ENCODE results near the gene CBLB. TPM values are rescaled to one million over a fixed set of nuclear protein-coding genes. Genes with fewer than 3 reads are reported as not detected.
"Not testable (repeated sequence)": the region's sequence is repeated elsewhere in the genome, so short reads cannot be mapped to it uniquely, and the experiment has no call there.

Gene CBLB
- polyA plus RNA-seq, 4 donors: 8.8 to 29.8 (median 12.9) TPM

DNA sequence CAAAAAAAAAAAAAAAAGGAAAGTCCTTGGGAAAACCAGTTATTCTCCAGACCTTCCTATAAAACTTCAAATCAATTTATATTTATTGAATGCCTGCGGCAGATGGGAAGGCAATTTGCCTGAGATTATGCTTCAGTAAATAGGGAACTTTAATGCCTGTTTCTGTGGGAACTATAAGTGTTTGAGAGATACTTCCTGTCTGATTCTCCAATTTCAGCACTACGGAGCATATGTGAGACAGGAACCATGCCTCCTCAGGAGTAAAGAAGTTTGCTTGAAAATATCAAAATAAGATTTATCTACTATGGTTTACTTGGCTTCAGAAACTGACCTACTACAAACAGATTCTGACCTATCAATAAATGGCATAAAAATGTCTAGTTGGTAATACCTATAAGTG lies 135.5 kb downstream of the CBLB start:
- 73 to 87% (median 87%) methylated on average over 2 of the region's 2 CpGs for WGBS, 3 donors

DNA sequence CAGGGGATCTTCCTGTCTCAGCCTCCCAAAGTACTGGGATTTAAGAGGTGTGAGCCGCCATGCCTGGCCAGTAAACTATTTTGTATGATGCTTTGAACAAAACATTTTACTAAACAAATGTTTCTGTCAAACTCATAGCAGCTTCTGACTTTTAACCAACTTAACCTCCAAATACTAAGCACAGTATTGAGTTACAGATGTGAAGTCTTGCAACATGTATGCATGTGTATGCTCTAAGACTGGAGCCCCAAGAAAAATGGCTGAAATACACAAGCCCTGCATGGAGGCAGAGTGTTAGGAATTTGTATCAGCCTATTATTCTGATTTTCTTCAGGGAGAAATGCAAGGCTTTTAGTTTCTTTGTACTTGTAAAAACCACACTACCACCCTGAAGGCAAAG lies 137.1 kb downstream of the CBLB start:
- Histone ChIP-seq H3K27ac (ENCODE audit: low read depth in 1 of 3, low read length in 2 of 3) (no peak overlapping the region), H3K4me3 (ENCODE audit: low read depth in 1 of 3, low read length in 3 of 3) (no peak overlapping the region), H3K36me3 (ENCODE audit: control insufficient read depth in 3 of 3, insufficient read depth in 2 of 3, low read depth in 1 of 3, low read length in 3 of 3) (peaks cover 1 to 7% (median 3%) of the 10 kb centered on the region in 3 donors), H3K9me3 (ENCODE audit: control insufficient read depth in 2 of 2, insufficient read depth in 1 of 2, low read depth in 1 of 2, low read length in 1 of 2) (no peaks in the 10 kb centered on the region), H3K27me3 (ENCODE audit: control insufficient read depth in 3 of 3, insufficient read depth in 3 of 3, low read length in 3 of 3) (no peaks in the 10 kb centered on the region), H3K4me1 (ENCODE audit: control insufficient read depth in 3 of 3, insufficient read depth in 2 of 3, low read depth in 1 of 3, low read length in 2 of 3) (no peaks in the 10 kb centered on the region)
- DNase-seq (no peak), FAIRE-seq (no peak)
- 94 to 97% (median 94%) methylated on average over 1 of the region's 1 CpG for WGBS, 3 donors

More for the DNA sequence above, 135.5 kb downstream of the CBLB start:
- H3K9me3 ChIP-seq (ENCODE audit: control insufficient read depth in 2 of 2, insufficient read depth in 1 of 2, low read depth in 1 of 2, low read length in 1 of 2): no peaks in the 10 kb centered on the region
- H3K36me3 ChIP-seq (ENCODE audit: control insufficient read depth in 3 of 3, insufficient read depth in 2 of 3, low read depth in 1 of 3, low read length in 3 of 3): peaks cover 1 to 7% (median 3%) of the 10 kb centered on the region in 3 donors
- no peak overlapping the region for H3K27ac ChIP-seq (ENCODE audit: low read depth in 1 of 3, low read length in 2 of 3)
- H3K4me1 ChIP-seq (ENCODE audit: control insufficient read depth in 3 of 3, insufficient read depth in 2 of 3, low read depth in 1 of 3, low read length in 2 of 3): no peaks in the 10 kb centered on the region
- no peaks in the 10 kb centered on the region for H3K27me3 ChIP-seq (ENCODE audit: control insufficient read depth in 3 of 3, insufficient read depth in 3 of 3, low read length in 3 of 3)
- no peak overlapping the region for H3K4me3 ChIP-seq (ENCODE audit: low read depth in 1 of 3, low read length in 3 of 3)
- no peak for FAIRE-seq
- DNase-seq: no peak

DNA sequence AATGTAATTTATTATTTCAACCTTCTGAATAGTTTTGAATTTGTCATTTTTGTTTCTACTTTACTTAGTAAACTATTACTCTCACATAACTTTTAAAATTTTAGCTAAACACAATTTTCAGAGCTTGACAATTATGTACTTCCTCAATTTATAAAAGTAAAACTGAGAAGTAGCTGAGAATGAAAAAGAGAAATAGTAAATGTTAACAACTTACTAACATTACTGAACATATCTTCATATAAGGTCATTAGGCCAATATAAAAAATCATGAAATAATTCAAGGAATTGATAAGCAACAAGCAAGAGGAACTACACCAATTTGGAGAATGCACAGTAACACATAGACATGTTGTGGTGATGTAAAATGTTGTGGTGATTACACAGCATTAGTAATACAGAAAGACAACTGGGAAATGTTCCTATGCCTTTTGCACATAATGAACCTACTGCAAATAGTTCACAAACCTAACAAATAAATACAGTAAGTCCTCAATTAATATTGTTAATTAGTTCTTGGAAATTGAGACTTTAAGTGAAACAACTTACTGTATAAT lies 137.9 kb downstream of the CBLB start:
- peaks cover 1 to 8% (median 3%) of the 10 kb centered on the region in 3 donors for H3K36me3 ChIP-seq (ENCODE audit: control insufficient read depth in 3 of 3, insufficient read depth in 2 of 3, low read depth in 1 of 3, low read length in 3 of 3)

DNA sequence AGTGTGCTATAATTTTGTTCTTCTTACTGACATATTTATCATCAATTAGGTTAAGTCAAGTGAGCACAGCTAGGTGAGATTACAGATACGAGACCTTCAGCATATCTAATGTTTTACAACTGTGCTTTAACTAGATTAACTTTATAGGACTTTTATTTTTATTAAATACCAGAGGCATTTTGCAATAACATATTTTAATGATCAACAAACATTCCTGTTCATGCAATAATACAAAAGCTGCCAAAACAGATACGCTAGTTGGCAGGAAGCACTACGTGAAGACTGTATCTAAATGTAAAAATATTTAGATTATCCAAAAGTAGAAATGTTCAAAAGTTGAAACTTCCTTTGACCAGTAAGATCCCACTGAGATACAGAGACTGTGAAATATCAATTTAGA lies 139.1 kb downstream of the CBLB start:
- H3K4me1 ChIP-seq (ENCODE audit: control insufficient read depth in 3 of 3, insufficient read depth in 2 of 3, low read depth in 1 of 3, low read length in 2 of 3): no peaks in the 10 kb centered on the region
- no peaks in the 10 kb centered on the region for H3K27me3 ChIP-seq (ENCODE audit: control insufficient read depth in 3 of 3, insufficient read depth in 3 of 3, low read length in 3 of 3)
- DNase-seq: peak in 1 of 2 donors; percentile 9
- H3K36me3 ChIP-seq (ENCODE audit: control insufficient read depth in 3 of 3, insufficient read depth in 2 of 3, low read depth in 1 of 3, low read length in 3 of 3): peaks cover 1 to 6% (median 3%) of the 10 kb centered on the region in 3 donors
- H3K9me3 ChIP-seq (ENCODE audit: control insufficient read depth in 2 of 2, insufficient read depth in 1 of 2, low read depth in 1 of 2, low read length in 1 of 2): peaks cover 0 to 3% of the 10 kb centered on the region in 2 donors
- H3K27ac ChIP-seq (ENCODE audit: low read depth in 1 of 3, low read length in 2 of 3): no peak overlapping the region
- FAIRE-seq: no peak
- WGBS, 3 donors: 40 to 60% (median 60%) methylated on average over 3 of the region's 3 CpGs
- no peak overlapping the region for H3K4me3 ChIP-seq (ENCODE audit: low read depth in 1 of 3, low read length in 3 of 3)

More for the DNA sequence above, 137.9 kb downstream of the CBLB start:
- FAIRE-seq (no peak), DNase-seq (no peak)
- peaks cover 0 to 3% of the 10 kb centered on the region in 2 donors for H3K9me3 ChIP-seq (ENCODE audit: control insufficient read depth in 2 of 2, insufficient read depth in 1 of 2, low read depth in 1 of 2, low read length in 1 of 2)
- no peaks in the 10 kb centered on the region for H3K4me1 ChIP-seq (ENCODE audit: control insufficient read depth in 3 of 3, insufficient read depth in 2 of 3, low read depth in 1 of 3, low read length in 2 of 3)
- no peak overlapping the region for H3K4me3 ChIP-seq (ENCODE audit: low read depth in 1 of 3, low read length in 3 of 3)
- no peak overlapping the region for H3K27ac ChIP-seq (ENCODE audit: low read depth in 1 of 3, low read length in 2 of 3)
- H3K27me3 ChIP-seq (ENCODE audit: control insufficient read depth in 3 of 3, insufficient read depth in 3 of 3, low read length in 3 of 3): no peaks in the 10 kb centered on the region

DNA sequence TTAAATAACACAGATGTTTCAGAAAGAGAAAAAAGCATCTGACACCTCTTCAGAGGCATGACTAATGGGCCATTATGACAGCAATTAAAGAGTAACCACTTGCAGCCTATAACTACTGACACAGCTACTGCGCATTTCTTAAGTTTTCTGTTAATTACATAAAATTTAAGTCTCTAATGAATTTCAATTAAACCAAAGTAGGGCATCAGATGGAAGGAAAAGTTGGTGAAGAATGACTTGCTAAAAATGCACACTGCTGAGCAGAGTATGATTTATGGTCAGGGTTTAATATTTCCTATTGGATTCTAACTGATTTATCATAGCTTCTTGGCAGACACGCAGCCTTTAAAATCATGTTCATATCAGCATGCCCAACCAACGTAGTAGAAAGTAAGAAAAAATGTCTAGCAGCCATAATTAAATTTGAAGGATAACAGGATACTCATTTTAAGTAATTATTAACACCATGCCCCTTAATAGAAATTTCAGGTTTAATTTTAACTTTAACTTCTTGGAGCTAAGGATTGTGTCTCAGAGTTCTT lies 140.0 kb downstream of the CBLB start:
- Histone ChIP-seq H3K36me3 (ENCODE audit: control insufficient read depth in 3 of 3, insufficient read depth in 2 of 3, low read depth in 1 of 3, low read length in 3 of 3) (peaks cover 0 to 6% (median under 1%) of the 10 kb centered on the region in 3 donors), H3K27me3 (ENCODE audit: control insufficient read depth in 3 of 3, insufficient read depth in 3 of 3, low read length in 3 of 3) (no peaks in the 10 kb centered on the region), H3K9me3 (ENCODE audit: control insufficient read depth in 2 of 2, insufficient read depth in 1 of 2, low read depth in 1 of 2, low read length in 1 of 2) (peaks cover 0 to 3% of the 10 kb centered on the region in 2 donors), H3K4me3 (ENCODE audit: low read depth in 1 of 3, low read length in 3 of 3) (no peak overlapping the region), H3K4me1 (ENCODE audit: control insufficient read depth in 3 of 3, insufficient read depth in 2 of 3, low read depth in 1 of 3, low read length in 2 of 3) (peaks cover 0 to 3% (median 0%) of the 10 kb centered on the region in 3 donors), H3K27ac (ENCODE audit: low read depth in 1 of 3, low read length in 2 of 3) (no peak overlapping the region)
- DNase-seq: no peak
- no peak for FAIRE-seq
- 69 to 77% (median 73%) methylated on average over 3 of the region's 3 CpGs for WGBS, 3 donors

DNA sequence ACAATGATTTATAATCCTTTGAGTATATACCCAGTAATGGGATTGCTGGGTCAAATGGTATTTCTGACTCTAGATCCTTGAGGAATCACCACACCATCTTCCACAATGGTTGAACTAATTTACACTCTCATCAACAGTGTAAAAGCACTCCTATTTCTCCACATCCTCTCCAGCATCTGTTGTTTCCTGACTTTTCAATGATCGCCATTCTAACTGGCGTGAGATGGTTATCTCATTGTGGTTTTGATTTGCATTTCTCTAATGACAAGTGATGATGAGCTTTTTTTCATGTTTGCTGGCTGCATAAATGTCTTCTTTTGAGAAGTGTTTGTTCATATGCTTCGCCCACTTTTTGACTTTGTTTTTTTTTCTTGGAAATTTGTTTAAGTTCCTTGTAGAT lies 141.8 kb downstream of the CBLB start:
- DNase-seq; H3K36me3 ChIP-seq (ENCODE audit: control insufficient read depth in 3 of 3, insufficient read depth in 2 of 3, low read depth in 1 of 3, low read length in 3 of 3); H3K27ac ChIP-seq (ENCODE audit: low read depth in 1 of 3, low read length in 2 of 3); H3K4me3 ChIP-seq (ENCODE audit: low read depth in 1 of 3, low read length in 3 of 3); H3K9me3 ChIP-seq (ENCODE audit: control insufficient read depth in 2 of 2, insufficient read depth in 1 of 2, low read depth in 1 of 2, low read length in 1 of 2); H3K27me3 ChIP-seq (ENCODE audit: control insufficient read depth in 3 of 3, insufficient read depth in 3 of 3, low read length in 3 of 3); H3K4me1 ChIP-seq (ENCODE audit: control insufficient read depth in 3 of 3, insufficient read depth in 2 of 3, low read depth in 1 of 3, low read length in 2 of 3); FAIRE-seq: not testable (repeated sequence)
- WGBS, 3 donors: 91 to 95% (median 91%) methylated on average over 3 of the region's 3 CpGs

DNA sequence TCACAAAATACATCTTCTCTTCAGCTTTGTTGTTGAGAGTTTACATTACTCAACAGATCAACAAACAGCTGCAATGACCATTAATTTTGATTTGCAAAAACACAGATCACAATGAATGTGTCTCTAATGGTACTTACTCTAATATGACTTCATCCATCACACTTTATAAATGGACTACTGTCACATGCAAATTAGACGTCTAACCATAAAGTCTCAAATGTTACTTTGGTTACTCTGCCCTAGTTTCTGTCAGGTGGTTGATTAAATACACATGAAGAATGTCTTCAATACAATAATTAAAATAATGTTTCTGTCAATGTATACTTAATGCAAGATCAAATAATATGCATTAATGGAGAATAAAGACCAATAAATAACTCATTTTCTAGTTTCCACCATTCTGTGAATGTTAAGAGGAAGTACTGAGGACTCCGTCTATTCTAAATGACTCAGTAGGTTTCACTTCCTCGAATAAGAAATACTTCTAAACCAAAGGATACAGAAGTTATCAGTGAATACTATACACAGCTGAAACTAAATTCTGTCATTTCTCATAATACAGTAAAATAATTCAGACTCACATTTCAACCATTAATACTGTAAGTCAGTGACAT lies 145.8 kb downstream of the CBLB start:
- Histone ChIP-seq H3K36me3 (ENCODE audit: control insufficient read depth in 3 of 3, insufficient read depth in 2 of 3, low read depth in 1 of 3, low read length in 3 of 3) (peaks cover 3 to 8% (median 6%) of the 10 kb centered on the region in 3 donors), H3K4me3 (ENCODE audit: low read depth in 1 of 3, low read length in 3 of 3) (no peak overlapping the region), H3K27me3 (ENCODE audit: control insufficient read depth in 3 of 3, insufficient read depth in 3 of 3, low read length in 3 of 3) (no peaks in the 10 kb centered on the region), H3K4me1 (ENCODE audit: control insufficient read depth in 3 of 3, insufficient read depth in 2 of 3, low read depth in 1 of 3, low read length in 2 of 3) (peaks cover 0 to 3% (median 0%) of the 10 kb centered on the region in 3 donors), H3K9me3 (ENCODE audit: control insufficient read depth in 2 of 2, insufficient read depth in 1 of 2, low read depth in 1 of 2, low read length in 1 of 2) (peaks cover 0 to 3% of the 10 kb centered on the region in 2 donors), H3K27ac (ENCODE audit: low read depth in 1 of 3, low read length in 2 of 3) (no peak overlapping the region)
- DNase-seq (peak in 1 of 2 donors; percentile 8), FAIRE-seq (peak; percentile 19)
- WGBS, 3 donors: 57 to 68% (median 58%) methylated on average over 3 of the region's 3 CpGs

DNA sequence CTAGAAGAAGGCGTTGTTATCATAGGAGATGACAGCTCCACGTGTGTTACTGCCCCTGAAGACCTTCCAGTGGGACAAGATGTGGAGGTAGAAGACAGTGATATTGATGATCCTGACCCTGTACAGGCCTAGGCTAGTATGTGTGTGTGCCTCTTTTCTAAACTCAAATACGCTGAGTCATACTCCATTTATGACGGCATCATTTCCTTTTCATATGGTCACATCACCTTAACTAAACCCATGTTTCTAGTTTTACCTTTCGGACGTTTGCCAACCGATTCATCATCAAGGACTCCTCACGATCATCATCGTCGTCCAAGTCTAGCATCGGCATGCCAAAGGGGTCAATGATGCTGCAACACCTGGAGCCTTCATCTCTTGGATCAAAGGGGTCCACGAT lies 149.0 kb downstream of the CBLB start:
- Histone ChIP-seq H3K36me3 (ENCODE audit: control insufficient read depth in 3 of 3, insufficient read depth in 2 of 3, low read depth in 1 of 3, low read length in 3 of 3) (peaks cover 3 to 9% (median 9%) of the 10 kb centered on the region in 3 donors), H3K9me3 (ENCODE audit: control insufficient read depth in 2 of 2, insufficient read depth in 1 of 2, low read depth in 1 of 2, low read length in 1 of 2) (no peaks in the 10 kb centered on the region), H3K27me3 (ENCODE audit: control insufficient read depth in 3 of 3, insufficient read depth in 3 of 3, low read length in 3 of 3) (no peaks in the 10 kb centered on the region), H3K4me3 (ENCODE audit: low read depth in 1 of 3, low read length in 3 of 3) (no peak overlapping the region), H3K27ac (ENCODE audit: low read depth in 1 of 3, low read length in 2 of 3) (no peak overlapping the region), H3K4me1 (ENCODE audit: control insufficient read depth in 3 of 3, insufficient read depth in 2 of 3, low read depth in 1 of 3, low read length in 2 of 3) (peaks cover 0 to 3% (median 0%) of the 10 kb centered on the region in 3 donors)
- WGBS, 3 donors: 88 to 94% (median 92%) methylated on average over 12 of the region's 12 CpGs
- no peak for FAIRE-seq
- DNase-seq: no peak

Measured in small intestine (tissue), 7 donors.